HG03558 (cell line): ENCODE measurements around the gene R3HDM2.
A peak's percentile ranks its signal among the peaks of the same experiment; 100 is the strongest.
"Not testable (repeated sequence)": the region's sequence is repeated elsewhere in the genome, so short reads cannot be mapped to it uniquely, and the experiment has no call there.

ENCODE experiments used
- ATAC-seq: cut with Tn5 transposase; IDR thresholded peaks from one replicate; pipeline ENCODE4 v1.9.1; 2021; ENCODE audit warnings: moderate number of reproducible peaks; ENCODE audit not compliant: unreplicated experiment; ENCODE audit errors: extremely low read depth

Gene R3HDM2

GRCh38 chr12:57341275-57341990 is 89.4 kb downstream of the R3HDM2 start:
- ATAC-seq: no peak

- ATAC-seq: no peak
These were observed 90.7 kb downstream of the R3HDM2 start for GRCh38 chr12:57340104-57340503.

GRCh38 chr12:57336299-57336698 is 94.5 kb downstream of the R3HDM2 start:
- not testable (repeated sequence) for ATAC-seq

GRCh38 chr12:57334219-57334618 is 96.6 kb downstream of the R3HDM2 start:
- ATAC-seq: no peak

- no peak for ATAC-seq
These were observed 98.1 kb downstream of the R3HDM2 start for GRCh38 chr12:57332646-57333312.

- no peak for ATAC-seq
These were observed 99.9 kb downstream of the R3HDM2 start for GRCh38 chr12:57330992-57331391.

GRCh38 chr12:57329219-57329618 is 101.6 kb downstream of the R3HDM2 start:
- no peak for ATAC-seq

- no peak for ATAC-seq
These were observed 105.4 kb downstream of the R3HDM2 start for GRCh38 chr12:57325395-57325794.

GRCh38 chr12:57323416-57323815 is 107.4 kb downstream of the R3HDM2 start:
- no peak for ATAC-seq

- no peak for ATAC-seq
These were observed 110.2 kb downstream of the R3HDM2 start for GRCh38 chr12:57320639-57321038.

GRCh38 chr12:57319678-57320469 is 111.0 kb downstream of the R3HDM2 start:
- ATAC-seq: no peak

- no peak for ATAC-seq
These were observed 115.2 kb downstream of the R3HDM2 start for GRCh38 chr12:57315681-57316080.

GRCh38 chr12:57312287-57312686 is 118.6 kb downstream of the R3HDM2 start:
- not testable (repeated sequence) for ATAC-seq

- no peak for ATAC-seq
These were observed 121.4 kb downstream of the R3HDM2 start for GRCh38 chr12:57309420-57309819.

GRCh38 chr12:57300961-57301584 is 129.8 kb downstream of the R3HDM2 start:
- no peak for ATAC-seq

- ATAC-seq: no peak
These were observed 131.3 kb downstream of the R3HDM2 start for GRCh38 chr12:57299514-57300016.

- no peak for ATAC-seq
These were observed 134.6 kb downstream of the R3HDM2 start for GRCh38 chr12:57296291-57296690.

- not testable (repeated sequence) for ATAC-seq
These were observed 148.8 kb downstream of the R3HDM2 start for GRCh38 chr12:57282073-57282472.

GRCh38 chr12:57280211-57281062 is 150.4 kb downstream of the R3HDM2 start:
- ATAC-seq: peak; percentile 77
